Measurements from ENCODE around the gene COX6B1.
A peak's percentile ranks its signal among the peaks of the same experiment; 100 is the strongest.

COX6B1 gene

GRCh38 chr19:35612559-35613321, 35.4 kb upstream of the COX6B1 start, which contains the start of gene HAUS5:
Gene HAUS5 (plus strand): TSS chr19:35612735. CDS start chr19:35612795, 60 bp downstream.
- H2AFZ ChIP-seq (ENCODE audit: low read depth, low read length): peak within 1 kb of the TSS; percentile 99
- no peaks in the 10 kb centered on the region for H3K27me3 ChIP-seq (ENCODE audit: insufficient read depth, low read length, poor library complexity)
- no peaks in the 10 kb centered on the region for H4K20me1 ChIP-seq (ENCODE audit: insufficient read depth, low read length)
- peaks cover 22% of the 10 kb centered on the region for H3K4me1 ChIP-seq (ENCODE audit: insufficient read depth, low read length)
- peaks cover 15% of the 10 kb centered on the region for H3K79me2 ChIP-seq (ENCODE audit: insufficient read depth, low read length)
- TF ChIP-seq CTCF (IDR thresholded peaks at IDR 0.05; ENCODE audit: borderline replicate concordance, extremely low read depth, low read length, poor library complexity, severe bottlenecking) (peak; percentile 14), EZH2 (IDR thresholded peaks at IDR 0.05; ENCODE audit: borderline replicate concordance, low read depth, low read length, severe bottlenecking) (no peak)
- peaks cover 30% of the 10 kb centered on the region for H3K36me3 ChIP-seq (ENCODE audit: insufficient read depth, low read length)
- H3K27ac ChIP-seq (ENCODE audit: low read length): peak within 1 kb of the TSS; percentile 96
- H3K4me3 ChIP-seq (ENCODE audit: low read depth in 1 of 2, low read length in 2 of 2): peak within 1 kb of the TSS; percentile 81 to 93; a peak in 3 of 4 replicates
- peaks cover 3% of the 10 kb centered on the region for H3K9me3 ChIP-seq (ENCODE audit: insufficient read depth, low read length, severe bottlenecking)
- DNase-seq (peak; percentile 95), ATAC-seq (ENCODE audit: insufficient read depth, low read depth) (peak; percentile 95)
- H3K9ac ChIP-seq (ENCODE audit: low read depth, low read length): peak within 1 kb of the TSS; percentile 97
- peak within 1 kb of the TSS; percentile 83 for H3K4me2 ChIP-seq (ENCODE audit: insufficient read depth, low read length)

GRCh38 chr19:35613574-35613973, 34.5 kb upstream of the COX6B1 start:
- Histone ChIP-seq H3K36me3 (ENCODE audit: insufficient read depth, low read length) (peaks cover 38% of the 10 kb centered on the region), H3K4me3 (ENCODE audit: low read depth in 1 of 2, low read length in 2 of 2) (peak overlapping the region in 1 of 2 experiments; percentile 93; a peak in 2 of 4 replicates), H3K4me2 (ENCODE audit: insufficient read depth, low read length) (peak overlapping the region; percentile 83), H2AFZ (ENCODE audit: low read depth, low read length) (no peak overlapping the region), H3K27me3 (ENCODE audit: insufficient read depth, low read length, poor library complexity) (no peaks in the 10 kb centered on the region), H3K79me2 (ENCODE audit: insufficient read depth, low read length) (peaks cover 15% of the 10 kb centered on the region), H3K9ac (ENCODE audit: low read depth, low read length) (peak overlapping the region; percentile 97), H3K4me1 (ENCODE audit: insufficient read depth, low read length) (peaks cover 22% of the 10 kb centered on the region), H3K27ac (ENCODE audit: low read length) (peak overlapping the region; percentile 96), H3K9me3 (ENCODE audit: insufficient read depth, low read length, severe bottlenecking) (no peaks in the 10 kb centered on the region), H4K20me1 (ENCODE audit: insufficient read depth, low read length) (no peaks in the 10 kb centered on the region)
- DNase-seq (no peak), ATAC-seq (ENCODE audit: insufficient read depth, low read depth) (no peak)
- TF ChIP-seq CTCF (IDR thresholded peaks at IDR 0.05; ENCODE audit: borderline replicate concordance, extremely low read depth, low read length, poor library complexity, severe bottlenecking) (no peak), EZH2 (IDR thresholded peaks at IDR 0.05; ENCODE audit: borderline replicate concordance, low read depth, low read length, severe bottlenecking) (no peak)

- Histone ChIP-seq H3K9me3 (ENCODE audit: insufficient read depth, low read length, severe bottlenecking) (no peaks in the 10 kb centered on the region), H2AFZ (ENCODE audit: low read depth, low read length) (no peak overlapping the region), H3K4me2 (ENCODE audit: insufficient read depth, low read length) (no peak overlapping the region), H3K4me1 (ENCODE audit: insufficient read depth, low read length) (peaks cover 22% of the 10 kb centered on the region), H4K20me1 (ENCODE audit: insufficient read depth, low read length) (no peaks in the 10 kb centered on the region), H3K27me3 (ENCODE audit: insufficient read depth, low read length, poor library complexity) (no peaks in the 10 kb centered on the region), H3K4me3 (ENCODE audit: low read depth in 1 of 2, low read length in 2 of 2) (no peak overlapping the region), H3K36me3 (ENCODE audit: insufficient read depth, low read length) (peaks cover 45% of the 10 kb centered on the region), H3K9ac (ENCODE audit: low read depth, low read length) (no peak overlapping the region), H3K27ac (ENCODE audit: low read length) (no peak overlapping the region), H3K79me2 (ENCODE audit: insufficient read depth, low read length) (peaks cover 15% of the 10 kb centered on the region)
- DNase-seq (no peak), ATAC-seq (ENCODE audit: insufficient read depth, low read depth) (no peak)
- TF ChIP-seq CTCF (IDR thresholded peaks at IDR 0.05; ENCODE audit: borderline replicate concordance, extremely low read depth, low read length, poor library complexity, severe bottlenecking): no peak
- TF ChIP-seq EZH2 (IDR thresholded peaks at IDR 0.05; ENCODE audit: borderline replicate concordance, low read depth, low read length, severe bottlenecking): no peak
These were observed 33.1 kb upstream of the COX6B1 start for GRCh38 chr19:35615036-35615435.

Measured in DND-41 (cell line).